Measurements from ENCODE around the gene GGA3.
"Not testable (repeated sequence)": the region's sequence is repeated elsewhere in the genome, so short reads cannot be mapped to it uniquely, and the experiment has no call there.

DNA sequence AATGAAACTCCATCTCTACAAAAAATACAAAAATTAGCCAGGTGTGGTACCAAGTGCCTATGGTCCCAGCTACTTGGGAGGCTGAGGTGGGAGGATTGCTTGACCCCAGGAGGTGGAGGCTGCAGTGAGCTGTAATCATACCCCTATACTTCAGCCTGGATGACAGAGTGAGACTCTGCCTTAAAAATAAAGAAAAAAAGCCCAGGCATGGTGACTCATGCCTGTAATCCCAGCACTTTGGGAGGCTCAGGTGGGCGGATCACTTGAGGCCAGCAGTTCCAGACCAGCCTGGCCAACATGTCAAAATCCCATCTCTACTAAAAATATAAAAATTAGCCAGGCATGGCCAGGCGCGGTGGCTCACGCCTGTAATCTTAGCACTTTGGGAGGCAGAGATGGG is 18.8 kb upstream of the GGA3 start:
- TF ChIP-seq, protein P1, sequence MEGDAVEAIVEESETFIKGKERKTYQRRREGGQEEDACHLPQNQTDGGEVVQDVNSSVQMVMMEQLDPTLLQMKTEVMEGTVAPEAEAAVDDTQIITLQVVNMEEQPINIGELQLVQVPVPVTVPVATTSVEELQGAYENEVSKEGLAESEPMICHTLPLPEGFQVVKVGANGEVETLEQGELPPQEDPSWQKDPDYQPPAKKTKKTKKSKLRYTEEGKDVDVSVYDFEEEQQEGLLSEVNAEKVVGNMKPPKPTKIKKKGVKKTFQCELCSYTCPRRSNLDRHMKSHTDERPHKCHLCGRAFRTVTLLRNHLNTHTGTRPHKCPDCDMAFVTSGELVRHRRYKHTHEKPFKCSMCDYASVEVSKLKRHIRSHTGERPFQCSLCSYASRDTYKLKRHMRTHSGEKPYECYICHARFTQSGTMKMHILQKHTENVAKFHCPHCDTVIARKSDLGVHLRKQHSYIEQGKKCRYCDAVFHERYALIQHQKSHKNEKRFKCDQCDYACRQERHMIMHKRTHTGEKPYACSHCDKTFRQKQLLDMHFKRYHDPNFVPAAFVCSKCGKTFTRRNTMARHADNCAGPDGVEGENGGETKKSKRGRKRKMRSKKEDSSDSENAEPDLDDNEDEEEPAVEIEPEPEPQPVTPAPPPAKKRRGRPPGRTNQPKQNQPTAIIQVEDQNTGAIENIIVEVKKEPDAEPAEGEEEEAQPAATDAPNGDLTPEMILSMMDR (IDR thresholded peaks at IDR 0.05): not testable (repeated sequence)
- not testable (repeated sequence) for TF ChIP-seq POLR2AphosphoS5, POLR2A, EP300 (IDR thresholded peaks at IDR 0.05)
